WTC11 (cell line): ENCODE data around the gene NFIC.

Experiments used
- ATF2 ChIP-seq: sonication (generic); formaldehyde crosslinking; IDR thresholded peaks from 2 replicates; pipeline ENCODE4 v1.8.1; 2022; ENCODE audit warnings: low read depth, missing genetic modification reagents, borderline replicate concordance
- CREB1 ChIP-seq: sonication (generic); formaldehyde crosslinking; IDR thresholded peaks from 2 replicates; pipeline ENCODE4 v1.8.0; 2023; ENCODE audit warnings: mild to moderate bottlenecking, missing genetic modification reagents
- CTCF ChIP-seq: fragments of 200-600 bp; IDR thresholded peaks from 2 replicates; pipeline ENCODE4 v1.8.0; 2022; ENCODE audit warnings: antibody characterized with exemption
- NFATC4 ChIP-seq: fragments of 250-450 bp; sonication (Bioruptor Pico); IDR thresholded peaks from 2 replicates; pipeline ENCODE4 v1.9.0; 2021; ENCODE audit warnings: mild to moderate bottlenecking
- TF ChIP-seq, protein P1 (sequence below): sonication (generic); formaldehyde crosslinking; IDR thresholded peaks from 2 replicates; pipeline ENCODE4 v1.8.1; 2023; ENCODE audit warnings: mild to moderate bottlenecking, moderate library complexity, missing genetic modification reagents

DNA sequence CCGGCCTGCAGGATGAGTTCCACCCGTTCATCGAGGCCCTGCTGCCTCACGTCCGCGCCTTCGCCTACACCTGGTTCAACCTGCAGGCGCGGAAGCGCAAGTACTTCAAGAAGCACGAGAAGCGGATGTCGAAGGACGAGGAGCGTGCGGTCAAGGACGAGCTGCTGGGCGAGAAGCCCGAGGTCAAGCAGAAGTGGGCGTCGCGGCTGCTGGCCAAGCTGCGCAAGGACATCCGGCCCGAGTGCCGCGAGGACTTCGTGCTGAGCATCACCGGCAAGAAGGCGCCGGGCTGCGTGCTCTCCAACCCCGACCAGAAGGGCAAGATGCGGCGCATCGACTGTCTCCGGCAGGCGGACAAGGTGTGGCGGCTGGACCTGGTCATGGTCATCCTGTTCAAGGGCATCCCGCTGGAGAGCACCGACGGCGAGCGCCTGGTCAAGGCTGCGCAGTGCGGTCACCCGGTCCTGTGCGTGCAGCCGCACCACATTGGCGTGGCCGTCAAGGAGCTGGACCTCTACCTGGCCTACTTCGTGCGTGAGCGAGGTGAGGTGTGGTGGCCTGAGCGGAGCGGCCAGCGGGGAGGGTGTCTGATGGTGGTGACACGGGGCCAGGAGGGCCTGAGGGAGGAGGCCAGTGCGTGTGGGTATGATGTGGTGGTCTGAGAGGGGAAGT lies 15.5 kb downstream of the NFIC start:
- no peak for TF ChIP-seq CREB1 (CRISPR knock-in tag)
- no peak for TF ChIP-seq CTCF
- TF ChIP-seq, protein P1, sequence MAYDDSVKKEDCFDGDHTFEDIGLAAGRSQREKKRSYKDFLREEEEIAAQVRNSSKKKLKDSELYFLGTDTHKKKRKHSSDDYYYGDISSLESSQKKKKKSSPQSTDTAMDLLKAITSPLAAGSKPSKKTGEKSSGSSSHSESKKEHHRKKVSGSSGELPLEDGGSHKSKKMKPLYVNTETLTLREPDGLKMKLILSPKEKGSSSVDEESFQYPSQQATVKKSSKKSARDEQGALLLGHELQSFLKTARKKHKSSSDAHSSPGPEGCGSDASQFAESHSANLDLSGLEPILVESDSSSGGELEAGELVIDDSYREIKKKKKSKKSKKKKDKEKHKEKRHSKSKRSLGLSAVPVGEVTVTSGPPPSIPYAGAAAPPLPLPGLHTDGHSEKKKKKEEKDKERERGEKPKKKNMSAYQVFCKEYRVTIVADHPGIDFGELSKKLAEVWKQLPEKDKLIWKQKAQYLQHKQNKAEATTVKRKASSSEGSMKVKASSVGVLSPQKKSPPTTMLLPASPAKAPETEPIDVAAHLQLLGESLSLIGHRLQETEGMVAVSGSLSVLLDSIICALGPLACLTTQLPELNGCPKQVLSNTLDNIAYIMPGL (CRISPR knock-in tag), result no peak
- no peak for TF ChIP-seq ATF2
- no peak for TF ChIP-seq NFATC4
